ENCODE data around the gene CACNA2D2.

Gene CACNA2D2

GRCh38 chr3:50478051-50478450 is 25.4 kb downstream of the CACNA2D2 start:
- DNase-seq (ENCODE audit: low spot score): no peak
- Mint-ChIP-seq H3K36me3 (ENCODE audit: low read depth) (no peaks in the 10 kb centered on the region), H3K9me3 (no peaks in the 10 kb centered on the region), H3K4me1 (ENCODE audit: low read depth) (peaks cover 4% of the 10 kb centered on the region), H3K27me3 (ENCODE audit: low read depth) (no peaks in the 10 kb centered on the region), H3K27ac (no peak overlapping the region), H3K4me3 (no peak overlapping the region)

- Mint-ChIP-seq H3K4me1 (ENCODE audit: low read depth) (peaks cover 6% of the 10 kb centered on the region), H3K27me3 (ENCODE audit: low read depth) (no peaks in the 10 kb centered on the region), H3K4me3 (no peak overlapping the region), H3K9me3 (no peaks in the 10 kb centered on the region), H3K36me3 (ENCODE audit: low read depth) (no peaks in the 10 kb centered on the region), H3K27ac (no peak overlapping the region)
- no peak for DNase-seq (ENCODE audit: low spot score)
Measured at GRCh38 chr3:50475348-50475747, 28.1 kb downstream of the CACNA2D2 start.

- H3K36me3 Mint-ChIP-seq (ENCODE audit: low read depth): no peaks in the 10 kb centered on the region
- no peak for DNase-seq (ENCODE audit: low spot score)
- no peak overlapping the region for H3K4me3 Mint-ChIP-seq
- no peaks in the 10 kb centered on the region for H3K9me3 Mint-ChIP-seq
- no peaks in the 10 kb centered on the region for H3K27me3 Mint-ChIP-seq (ENCODE audit: low read depth)
- H3K27ac Mint-ChIP-seq: no peak overlapping the region
- H3K4me1 Mint-ChIP-seq (ENCODE audit: low read depth): peaks cover 6% of the 10 kb centered on the region
Measured at GRCh38 chr3:50474717-50475116, 28.7 kb downstream of the CACNA2D2 start.

DNA sequence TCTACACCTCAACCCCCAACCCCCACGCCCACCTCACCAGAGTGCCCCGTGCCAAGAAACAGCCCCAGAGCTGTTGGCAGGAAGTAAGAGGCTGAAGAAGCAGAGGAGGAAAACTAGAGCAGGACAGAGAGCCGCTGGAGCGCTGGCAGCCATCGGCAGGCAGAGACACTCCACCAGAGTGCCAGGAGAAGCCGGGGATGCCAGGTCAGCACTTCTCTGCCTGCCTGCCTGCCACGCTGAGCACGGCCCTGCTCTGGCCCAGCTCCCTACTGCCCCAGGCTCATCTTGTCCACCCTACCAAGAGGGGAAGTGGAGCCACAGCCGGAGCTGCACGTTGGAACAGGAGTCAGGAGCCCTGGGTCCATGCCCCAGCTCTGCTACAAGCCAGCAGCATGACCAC is 29.7 kb downstream of the CACNA2D2 start:
- Mint-ChIP-seq H3K9me3 (no peaks in the 10 kb centered on the region), H3K4me3 (no peak overlapping the region), H3K27ac (no peak overlapping the region), H3K27me3 (ENCODE audit: low read depth) (no peaks in the 10 kb centered on the region), H3K36me3 (ENCODE audit: low read depth) (no peaks in the 10 kb centered on the region), H3K4me1 (ENCODE audit: low read depth) (peaks cover 6% of the 10 kb centered on the region)
- no peak for DNase-seq (ENCODE audit: low spot score)

DNA sequence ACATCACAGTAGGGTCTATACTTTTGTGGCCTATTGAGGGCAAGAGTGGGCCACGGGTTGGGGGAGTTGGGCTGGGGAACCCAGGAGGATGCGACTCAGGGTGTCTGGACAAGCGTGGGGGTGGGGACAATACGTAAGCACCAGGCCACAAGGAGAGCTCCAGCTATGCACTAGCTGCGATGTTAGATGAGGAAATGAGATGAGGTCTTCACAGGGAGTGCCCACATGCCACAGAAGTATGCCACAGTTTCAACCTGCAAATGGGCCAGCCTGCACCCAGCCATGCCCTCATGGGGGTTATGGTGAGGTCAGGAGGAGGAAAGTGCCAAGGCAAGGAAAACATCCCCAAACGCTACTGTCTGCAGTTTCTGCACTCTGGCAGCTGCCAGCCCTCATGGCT is 30.5 kb downstream of the CACNA2D2 start:
- Mint-ChIP-seq H3K27ac (no peak overlapping the region), H3K9me3 (no peaks in the 10 kb centered on the region), H3K27me3 (ENCODE audit: low read depth) (no peaks in the 10 kb centered on the region), H3K36me3 (ENCODE audit: low read depth) (no peaks in the 10 kb centered on the region), H3K4me1 (ENCODE audit: low read depth) (peaks cover 6% of the 10 kb centered on the region), H3K4me3 (no peak overlapping the region)
- DNase-seq (ENCODE audit: low spot score): no peak

- DNase-seq (ENCODE audit: low spot score): no peak
- no peaks in the 10 kb centered on the region for H3K27me3 Mint-ChIP-seq (ENCODE audit: low read depth)
- no peak overlapping the region for H3K27ac Mint-ChIP-seq
- no peak overlapping the region for H3K4me3 Mint-ChIP-seq
- H3K36me3 Mint-ChIP-seq (ENCODE audit: low read depth): no peaks in the 10 kb centered on the region
- no peaks in the 10 kb centered on the region for H3K9me3 Mint-ChIP-seq
- peaks cover 6% of the 10 kb centered on the region for H3K4me1 Mint-ChIP-seq (ENCODE audit: low read depth)
Measured at GRCh38 chr3:50470658-50471057, 32.8 kb downstream of the CACNA2D2 start.

DNA sequence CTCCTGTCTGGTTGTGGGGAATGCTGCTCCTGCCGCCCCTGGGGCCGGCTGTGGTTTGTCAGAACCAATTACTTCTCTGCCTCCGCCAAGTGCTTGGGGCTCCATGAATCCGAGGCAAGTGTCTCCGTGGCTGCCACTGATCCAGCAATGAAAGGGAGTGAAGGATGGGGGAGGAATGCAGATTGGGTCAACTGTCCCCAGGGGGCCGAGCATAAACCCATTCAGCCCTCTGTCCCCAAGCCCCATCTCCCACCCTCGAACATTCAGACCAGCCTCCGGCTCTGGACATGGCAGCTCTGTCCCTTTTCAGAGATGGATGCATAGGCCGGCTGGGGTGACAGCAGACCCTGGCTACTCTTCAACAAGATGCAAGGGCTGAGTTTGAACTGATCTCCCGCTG is 35.5 kb downstream of the CACNA2D2 start:
- Mint-ChIP-seq H3K4me1 (ENCODE audit: low read depth) (peaks cover 3% of the 10 kb centered on the region), H3K27me3 (ENCODE audit: low read depth) (no peaks in the 10 kb centered on the region), H3K27ac (no peak overlapping the region), H3K9me3 (no peaks in the 10 kb centered on the region), H3K36me3 (ENCODE audit: low read depth) (no peaks in the 10 kb centered on the region), H3K4me3 (no peak overlapping the region)
- no peak for DNase-seq (ENCODE audit: low spot score)

DNA sequence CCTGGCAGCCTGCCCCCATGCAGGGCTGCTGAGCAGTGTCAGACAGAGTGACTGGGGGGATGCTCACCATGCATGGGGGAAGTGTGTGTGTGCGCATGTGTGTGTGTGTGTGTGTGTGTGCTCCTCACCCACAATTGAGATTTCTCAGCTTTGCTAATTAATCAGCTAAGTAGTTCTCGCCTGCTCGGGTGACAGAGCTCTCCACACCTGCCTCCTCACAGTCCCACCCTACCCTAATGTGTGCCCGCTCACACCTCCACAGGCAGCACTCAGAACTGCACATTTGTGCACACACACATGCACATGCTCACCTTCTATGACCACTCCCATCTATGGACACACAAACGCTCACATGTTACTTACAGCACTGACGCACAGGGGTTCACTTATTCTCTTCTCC is 37.3 kb downstream of the CACNA2D2 start:
- no peak for DNase-seq (ENCODE audit: low spot score)
- no peaks in the 10 kb centered on the region for H3K9me3 Mint-ChIP-seq
- peaks cover 2% of the 10 kb centered on the region for H3K27me3 Mint-ChIP-seq (ENCODE audit: low read depth)
- H3K4me1 Mint-ChIP-seq (ENCODE audit: low read depth): no peaks in the 10 kb centered on the region
- no peak overlapping the region for H3K27ac Mint-ChIP-seq
- no peaks in the 10 kb centered on the region for H3K36me3 Mint-ChIP-seq (ENCODE audit: low read depth)
- no peak overlapping the region for H3K4me3 Mint-ChIP-seq

GRCh38 chr3:50464569-50464968 is 38.9 kb downstream of the CACNA2D2 start:
- no peak overlapping the region for H3K4me3 Mint-ChIP-seq
- no peaks in the 10 kb centered on the region for H3K9me3 Mint-ChIP-seq
- no peaks in the 10 kb centered on the region for H3K4me1 Mint-ChIP-seq (ENCODE audit: low read depth)
- no peak overlapping the region for H3K27ac Mint-ChIP-seq
- no peaks in the 10 kb centered on the region for H3K36me3 Mint-ChIP-seq (ENCODE audit: low read depth)
- peaks cover 5% of the 10 kb centered on the region for H3K27me3 Mint-ChIP-seq (ENCODE audit: low read depth)
- no peak for DNase-seq (ENCODE audit: low spot score)

DNA sequence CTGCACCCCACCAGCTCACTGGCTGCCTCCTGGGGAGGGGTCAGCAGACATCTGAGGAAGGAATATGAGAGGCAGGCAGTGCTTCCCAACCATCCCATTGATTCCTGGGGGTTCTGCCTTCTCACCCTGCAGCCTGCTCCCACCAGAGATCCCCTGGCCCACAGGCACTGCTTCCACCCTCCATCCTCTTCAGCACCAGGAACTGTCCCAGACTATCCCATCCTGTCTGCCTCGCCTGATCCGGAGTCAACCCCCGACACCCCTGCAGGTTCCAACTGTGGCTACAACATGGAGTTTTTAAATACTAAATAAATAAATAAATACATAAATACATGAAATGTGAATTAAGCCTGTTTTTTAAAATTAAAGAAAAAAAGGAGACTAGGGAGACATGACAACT is 43.6 kb downstream of the CACNA2D2 start:
- Mint-ChIP-seq H3K27ac (no peak overlapping the region), H3K4me3 (no peak overlapping the region), H3K36me3 (ENCODE audit: low read depth) (no peaks in the 10 kb centered on the region), H3K4me1 (ENCODE audit: low read depth) (no peaks in the 10 kb centered on the region), H3K27me3 (ENCODE audit: low read depth) (peaks cover 9% of the 10 kb centered on the region), H3K9me3 (no peaks in the 10 kb centered on the region)
- no peak for DNase-seq (ENCODE audit: low spot score)

GRCh38 chr3:50457988-50458387 is 45.4 kb downstream of the CACNA2D2 start:
- no peak overlapping the region for H3K27ac Mint-ChIP-seq
- DNase-seq (ENCODE audit: low spot score): no peak
- H3K9me3 Mint-ChIP-seq: no peaks in the 10 kb centered on the region
- no peak overlapping the region for H3K4me3 Mint-ChIP-seq
- H3K36me3 Mint-ChIP-seq (ENCODE audit: low read depth): no peaks in the 10 kb centered on the region
- H3K4me1 Mint-ChIP-seq (ENCODE audit: low read depth): no peaks in the 10 kb centered on the region
- H3K27me3 Mint-ChIP-seq (ENCODE audit: low read depth): peaks cover 9% of the 10 kb centered on the region

DNA sequence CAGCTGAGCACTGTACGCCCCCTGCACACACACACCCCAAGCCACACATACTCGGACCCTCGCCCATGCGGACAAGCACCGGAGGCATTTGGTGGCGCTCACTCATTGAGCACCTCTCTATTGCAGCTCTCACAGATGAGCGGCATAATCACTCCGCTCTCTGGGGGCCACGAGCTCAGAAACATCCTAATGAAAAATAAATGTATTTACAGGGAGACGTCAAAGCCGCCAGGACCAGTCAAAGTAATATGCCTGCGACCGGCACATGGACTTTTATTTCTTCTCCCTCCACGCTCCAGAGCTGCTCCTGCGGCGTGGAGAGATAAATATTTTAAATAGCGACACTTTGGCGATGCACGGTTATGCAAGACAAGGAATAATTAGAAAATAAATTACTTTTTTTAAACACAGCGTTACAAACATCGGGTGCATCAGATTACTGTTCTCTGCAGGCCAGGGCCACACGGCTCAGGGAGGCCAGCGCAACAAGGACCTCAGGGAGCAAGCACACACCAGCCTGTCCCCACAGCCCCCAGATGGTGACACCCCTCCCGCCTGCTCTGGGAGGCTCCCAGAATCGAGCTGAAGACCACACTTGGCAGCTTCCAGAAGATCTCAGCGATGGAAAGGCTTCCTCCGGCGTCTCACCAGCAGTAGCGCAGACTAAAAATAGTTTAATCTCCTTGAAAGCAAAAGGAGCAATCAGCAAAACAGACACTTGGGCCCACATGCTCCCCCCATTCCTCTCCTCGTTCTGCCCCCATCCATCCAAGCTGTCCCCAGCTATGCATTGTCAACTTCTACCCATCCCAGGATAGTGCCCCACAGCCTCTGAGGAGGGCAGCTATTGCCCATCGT is 48.0 kb downstream of the CACNA2D2 start:
- Mint-ChIP-seq H3K4me3 (no peak overlapping the region), H3K27ac (no peak overlapping the region), H3K36me3 (ENCODE audit: low read depth) (no peaks in the 10 kb centered on the region), H3K27me3 (ENCODE audit: low read depth) (peaks cover 4% of the 10 kb centered on the region), H3K9me3 (no peaks in the 10 kb centered on the region), H3K4me1 (ENCODE audit: low read depth) (peaks cover 3% of the 10 kb centered on the region)
- no peak for DNase-seq (ENCODE audit: low spot score)

- Mint-ChIP-seq H3K4me1 (ENCODE audit: low read depth) (peaks cover 4% of the 10 kb centered on the region), H3K27ac (no peak overlapping the region), H3K9me3 (no peaks in the 10 kb centered on the region)
Measured at GRCh38 chr3:50454481-50455070, 48.9 kb downstream of the CACNA2D2 start.

DNA sequence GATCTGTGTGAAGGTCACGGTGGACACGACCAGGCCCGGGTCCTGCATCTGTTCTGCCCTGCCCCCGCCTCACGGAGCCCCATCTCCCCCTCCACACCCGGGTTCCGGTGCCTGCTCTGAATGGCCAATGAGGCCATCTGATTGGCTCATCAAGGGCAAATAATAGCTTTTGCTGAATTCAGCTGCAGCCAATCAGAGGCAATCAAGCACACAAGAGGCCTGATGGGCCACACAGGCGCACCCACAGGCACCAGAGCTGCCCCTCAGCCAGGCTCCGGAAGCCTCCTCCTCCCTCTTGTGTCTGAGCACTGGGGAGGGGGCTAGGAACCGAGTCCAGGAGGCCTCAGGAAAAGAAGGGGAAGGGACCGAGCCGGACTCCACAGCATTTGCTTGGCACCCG is 49.5 kb downstream of the CACNA2D2 start:
- Mint-ChIP-seq H3K4me3 (no peak overlapping the region), H3K27me3 (ENCODE audit: low read depth) (peaks cover 4% of the 10 kb centered on the region), H3K36me3 (ENCODE audit: low read depth) (no peaks in the 10 kb centered on the region), H3K27ac (no peak overlapping the region), H3K4me1 (ENCODE audit: low read depth) (peaks cover 6% of the 10 kb centered on the region), H3K9me3 (no peaks in the 10 kb centered on the region)
- no peak for DNase-seq (ENCODE audit: low spot score)

More at GRCh38 chr3:50454481-50455070, 48.9 kb downstream of the CACNA2D2 start:
- H3K27me3 Mint-ChIP-seq (ENCODE audit: low read depth): peaks cover 4% of the 10 kb centered on the region
- H3K36me3 Mint-ChIP-seq (ENCODE audit: low read depth): no peaks in the 10 kb centered on the region
- H3K4me3 Mint-ChIP-seq: no peak overlapping the region
- no peak for DNase-seq (ENCODE audit: low spot score)
